EH (cell line): ENCODE results near the gene REM1.

Experiments
- DNase-seq: peaks from one replicate; pipeline ENCODE4 v3.0.0-alpha.2; 2015; ENCODE audit warnings: low read depth

REM1 gene

DNA sequence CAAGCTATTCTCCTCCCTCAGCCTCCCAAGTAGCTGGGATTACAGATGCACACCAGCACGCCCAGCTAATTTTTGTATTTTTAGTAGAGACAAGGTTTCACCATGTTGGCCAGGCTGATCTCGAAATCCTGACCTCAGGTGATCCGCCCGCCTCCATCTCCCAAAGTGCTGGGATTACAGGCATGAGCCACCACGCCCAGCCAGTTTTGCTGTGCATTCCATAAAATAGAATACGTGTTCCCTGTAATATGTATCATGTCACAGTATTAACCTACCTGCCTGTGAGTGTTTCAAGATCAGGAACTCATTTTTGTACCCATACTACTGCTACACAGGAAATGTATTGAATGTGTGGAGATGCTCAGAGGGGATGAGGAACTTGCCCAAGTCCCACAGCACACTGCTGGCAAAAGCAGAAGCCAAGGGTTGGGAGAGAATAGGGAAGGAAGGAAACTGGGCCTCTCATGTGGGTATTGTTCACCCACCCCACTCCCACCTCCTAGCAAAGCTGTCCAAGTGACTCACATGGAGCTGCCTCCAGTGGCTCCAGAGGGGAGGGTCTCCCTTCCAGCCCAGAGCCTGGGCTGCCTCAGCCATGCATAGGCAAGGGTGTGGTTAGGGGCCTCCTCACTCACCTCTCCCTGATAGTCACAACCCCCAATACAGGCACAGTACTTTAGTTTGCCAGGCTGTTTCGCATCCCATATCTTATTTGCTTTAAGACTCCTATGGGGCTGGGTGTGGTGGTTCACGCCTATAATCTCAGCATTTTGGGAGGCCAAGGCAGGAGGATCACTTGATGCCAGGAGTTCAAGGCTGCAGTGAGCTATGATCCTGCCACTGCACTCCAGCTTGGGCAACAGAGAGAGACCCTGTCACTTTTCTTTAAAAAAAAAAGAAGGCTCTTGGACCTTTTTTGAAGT is 48.5 kb downstream of the REM1 start:
- no peak for DNase-seq

DNA sequence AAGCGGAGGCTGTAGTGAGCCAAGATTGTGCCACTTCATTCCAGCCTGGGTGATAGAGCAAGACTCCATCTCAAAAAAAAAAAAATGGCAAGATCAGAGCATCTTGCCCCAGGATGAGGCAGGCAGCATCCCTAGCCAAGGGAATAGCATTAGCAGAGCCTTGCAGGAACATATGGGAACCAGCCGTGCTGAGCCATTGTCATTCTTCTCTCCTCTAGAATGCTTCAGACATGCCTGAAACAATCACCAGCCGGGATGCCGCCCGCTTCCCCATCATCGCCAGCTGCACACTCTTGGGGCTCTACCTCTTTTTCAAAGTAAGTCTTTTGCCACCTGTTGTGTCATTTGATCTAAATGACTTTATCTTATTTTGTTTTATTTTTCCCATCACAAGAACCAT is 52.2 kb downstream of the REM1 start:
- no peak for DNase-seq
